Effector CD8-positive, alpha-beta T cell (primary cell): Measurements from ENCODE around the gene SERGEF.

Source experiments
- DNase-seq: peaks from one replicate; lab custom pipeline; 2025; lab: John Stamatoyannopoulos, UW

Gene SERGEF

GRCh38 chr11:17813391-17814059 lies 199.3 kb downstream of the SERGEF start:
- no peak for DNase-seq

GRCh38 chr11:17812865-17813187 lies 200.0 kb downstream of the SERGEF start:
- no peak for DNase-seq

- no peak for DNase-seq
Observed at GRCh38 chr11:17812091-17812864, 200.6 kb downstream of the SERGEF start.

- no peak for DNase-seq
Observed at GRCh38 chr11:17811352-17811751, 201.5 kb downstream of the SERGEF start.

GRCh38 chr11:17810746-17811145 lies 202.1 kb downstream of the SERGEF start:
- no peak for DNase-seq

GRCh38 chr11:17810041-17810440 lies 202.8 kb downstream of the SERGEF start:
- no peak for DNase-seq

GRCh38 chr11:17807034-17807433 lies 205.8 kb downstream of the SERGEF start:
- DNase-seq, result no peak

GRCh38 chr11:17805873-17806272 lies 207.0 kb downstream of the SERGEF start:
- DNase-seq, result no peak

- no peak for DNase-seq
Observed at GRCh38 chr11:17805043-17805442, 207.8 kb downstream of the SERGEF start.

GRCh38 chr11:17803754-17804334 lies 209.0 kb downstream of the SERGEF start:
- DNase-seq, result no peak

GRCh38 chr11:17802491-17802890 lies 210.4 kb downstream of the SERGEF start:
- DNase-seq, result no peak

- no peak for DNase-seq
Observed at GRCh38 chr11:17801166-17801565, 211.7 kb downstream of the SERGEF start.

- DNase-seq, result no peak
Observed at GRCh38 chr11:17799147-17799546, 213.7 kb downstream of the SERGEF start.

GRCh38 chr11:17798716-17799115 lies 214.1 kb downstream of the SERGEF start:
- no peak for DNase-seq

- DNase-seq, result no peak
Observed at GRCh38 chr11:17798253-17798652, 214.6 kb downstream of the SERGEF start.

GRCh38 chr11:17796154-17796553 lies 216.7 kb downstream of the SERGEF start:
- no peak for DNase-seq

GRCh38 chr11:17794981-17795380 lies 217.9 kb downstream of the SERGEF start:
- no peak for DNase-seq

GRCh38 chr11:17793642-17794170 lies 219.1 kb downstream of the SERGEF start:
- no peak for DNase-seq

GRCh38 chr11:17792161-17792560 lies 220.7 kb downstream of the SERGEF start:
- DNase-seq, result no peak

GRCh38 chr11:17791144-17791543 lies 221.7 kb downstream of the SERGEF start:
- no peak for DNase-seq

GRCh38 chr11:17790453-17790852 lies 222.4 kb downstream of the SERGEF start:
- no peak for DNase-seq

GRCh38 chr11:17788084-17788483 lies 224.8 kb downstream of the SERGEF start:
- DNase-seq, result no peak
